Fibroblast of lung (primary cell): ENCODE data around the gene TNRC18. TPM values are rescaled to one million over a fixed set of nuclear protein-coding genes. Genes with fewer than 3 reads are reported as not detected.

Experiments
- DNase-seq, 2 donors: peaks; one replicate each; pipeline versions ENCODE4 v3.0.0 to v3.0.0-alpha.2; 2010; ENCODE audit warnings: low read depth in 2 of 2
- H2AFZ ChIP-seq: 2 replicates; pipeline ENCODE4 v1.5.1; 2012; ENCODE audit warnings: low read length, control low read depth, inconsistent platforms
- H3K27ac ChIP-seq: 2 replicates; pipeline ENCODE4 v1.5.1; 2011; ENCODE audit warnings: low read length, control low read depth; ENCODE audit not compliant: insufficient read depth
- H3K27me3 ChIP-seq: 2 replicates; pipeline ENCODE4 v1.5.1; 2011; ENCODE audit warnings: mild to moderate bottlenecking, low read length; ENCODE audit not compliant: control insufficient read depth, insufficient read depth
- H3K36me3 ChIP-seq: 2 replicates; pipeline ENCODE4 v1.5.1; 2011; ENCODE audit warnings: low read length; ENCODE audit not compliant: control insufficient read depth, insufficient read depth
- H3K4me1 ChIP-seq: 2 replicates; pipeline ENCODE4 v1.5.1; 2011; ENCODE audit warnings: low read length; ENCODE audit not compliant: control insufficient read depth, insufficient read depth; ENCODE audit errors: extremely low read depth
- H3K4me2 ChIP-seq: 2 replicates; pipeline ENCODE4 v1.5.1; 2011; ENCODE audit warnings: low read length, control low read depth; ENCODE audit not compliant: insufficient read depth; ENCODE audit errors: extremely low read depth
- H3K4me3 ChIP-seq, 4 experiments: fragments of 200-600 bp in 1 of 4; sonication (generic) in 1 of 4; replicated peaks in 1 of 4; 2 replicates each; pipeline ENCODE4 v1.5.1; 2011 to 2016; ENCODE audit warnings: low read length in 4 of 4, low read depth in 3 of 4, mild to moderate bottlenecking in 3 of 4, control low read depth in 2 of 4, inconsistent platforms in 1 of 4, mixed read lengths in 1 of 4; ENCODE audit not compliant: insufficient read depth in 1 of 4; ENCODE audit errors: control extremely low read depth in 1 of 4
- H3K79me2 ChIP-seq: 2 replicates; pipeline ENCODE4 v1.5.1; 2012; ENCODE audit warnings: mild to moderate bottlenecking, low read length, inconsistent platforms; ENCODE audit not compliant: control insufficient read depth, insufficient read depth
- H3K9ac ChIP-seq: 2 replicates; pipeline ENCODE4 v1.5.1; 2011; ENCODE audit warnings: mild to moderate bottlenecking, low read length, control low read depth; ENCODE audit not compliant: insufficient read depth
- H3K9me3 ChIP-seq: 2 replicates; pipeline ENCODE4 v1.5.1; 2012; ENCODE audit warnings: low read depth, low read length; ENCODE audit not compliant: control insufficient read depth, insufficient read depth
- H4K20me1 ChIP-seq: 2 replicates; pipeline ENCODE4 v1.5.1; 2011; ENCODE audit warnings: low read length; ENCODE audit not compliant: control insufficient read depth, insufficient read depth; ENCODE audit errors: extremely low read depth
- EZH2 ChIP-seq: IDR thresholded peaks from 2 replicates; pipeline ENCODE4 v1.5.1; 2012; ENCODE audit warnings: low read length, control low read depth, mild to moderate bottlenecking; ENCODE audit errors: missing control alignments
- polyA plus RNA-seq, 2 donors: library from polyadenylated mRNA; depleted of rRNA in 1 of 2; stranded (reverse) in 1 of 2; unstranded in 1 of 2; fragments of >200 nt; gene quantifications; 2 replicates each; pipeline ENCODE4 v1.2.1, GENCODE V29; 2011 to 2012; ENCODE audit warnings: missing spikeins in 1 of 2
- total RNA-seq: library from RNA; depleted of rRNA; stranded (reverse); fragments of >200 nt; gene quantifications from 2 replicates; pipeline ENCODE4 v1.2.1, GENCODE V29; 2014
- TF ChIP-seq, protein P1 (sequence below), 2 donors: IDR thresholded peaks in 1 of 2; conservative IDR thresholded peaks in 1 of 2; 1 replicate in 1 of 2; 2 replicates in 1 of 2; pipeline ENCODE4 v1.5.1; 2011 to 2012; ENCODE audit warnings: low read length in 2 of 2, control low read depth in 1 of 2, inconsistent platforms in 1 of 2, low read depth in 1 of 2, mild to moderate bottlenecking in 1 of 2

The TNRC18 gene
- total and polyA plus RNA-seq, 2 donors (not counting 1 experiment from before 2014, with no cell fraction given), result 19.7 to 38.5 TPM

DNA sequence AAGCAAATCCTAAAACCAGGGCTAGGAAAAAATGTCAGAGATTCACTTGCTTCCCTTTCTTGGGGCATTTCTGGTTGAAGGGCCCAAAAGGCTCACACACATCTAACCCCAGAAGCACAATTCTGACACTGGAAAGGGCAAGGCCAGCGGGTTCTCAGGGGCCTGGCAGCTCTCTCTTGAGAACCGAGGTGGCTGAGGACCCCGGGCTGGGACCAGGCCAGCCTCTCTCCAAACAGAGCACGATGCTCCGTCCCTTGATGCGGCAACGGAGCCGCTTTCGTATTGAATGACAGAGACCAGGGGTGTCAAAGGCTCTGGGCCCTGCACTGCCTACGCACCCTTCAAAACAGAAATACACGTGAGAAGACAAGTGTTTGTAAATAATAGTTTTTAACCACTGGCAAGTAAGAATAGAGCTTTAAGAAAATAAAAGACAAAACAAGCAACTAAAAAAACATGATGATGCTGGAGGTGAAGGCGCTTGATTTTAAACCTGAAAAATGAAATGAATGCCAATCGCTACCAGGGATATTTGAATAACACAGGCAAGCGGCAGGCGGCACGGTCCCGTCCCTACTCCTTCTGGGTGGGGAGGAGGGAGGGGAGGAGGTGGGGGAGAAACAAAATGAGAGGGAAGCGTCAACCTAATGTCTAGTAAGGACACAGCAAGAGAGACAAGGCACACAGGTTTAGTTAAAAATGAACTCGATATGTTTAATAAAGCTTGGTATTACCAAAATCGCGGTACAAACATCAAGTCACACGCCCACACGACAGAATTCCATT lies 72.8 kb downstream of the TNRC18 start:
- Histone ChIP-seq H3K4me3 (no peak overlapping the region), H2AFZ (no peak overlapping the region), H3K27me3 (no peaks in the 10 kb centered on the region), H3K79me2 (peaks cover 48% of the 10 kb centered on the region), H3K4me2 (no peak overlapping the region), H3K36me3 (peaks cover 8% of the 10 kb centered on the region), H3K9ac (no peak overlapping the region), H3K27ac (no peak overlapping the region), H3K4me1 (peaks cover 7% of the 10 kb centered on the region), H3K9me3 (no peaks in the 10 kb centered on the region), H4K20me1 (peaks cover 2% of the 10 kb centered on the region)
- TF ChIP-seq, protein P1, sequence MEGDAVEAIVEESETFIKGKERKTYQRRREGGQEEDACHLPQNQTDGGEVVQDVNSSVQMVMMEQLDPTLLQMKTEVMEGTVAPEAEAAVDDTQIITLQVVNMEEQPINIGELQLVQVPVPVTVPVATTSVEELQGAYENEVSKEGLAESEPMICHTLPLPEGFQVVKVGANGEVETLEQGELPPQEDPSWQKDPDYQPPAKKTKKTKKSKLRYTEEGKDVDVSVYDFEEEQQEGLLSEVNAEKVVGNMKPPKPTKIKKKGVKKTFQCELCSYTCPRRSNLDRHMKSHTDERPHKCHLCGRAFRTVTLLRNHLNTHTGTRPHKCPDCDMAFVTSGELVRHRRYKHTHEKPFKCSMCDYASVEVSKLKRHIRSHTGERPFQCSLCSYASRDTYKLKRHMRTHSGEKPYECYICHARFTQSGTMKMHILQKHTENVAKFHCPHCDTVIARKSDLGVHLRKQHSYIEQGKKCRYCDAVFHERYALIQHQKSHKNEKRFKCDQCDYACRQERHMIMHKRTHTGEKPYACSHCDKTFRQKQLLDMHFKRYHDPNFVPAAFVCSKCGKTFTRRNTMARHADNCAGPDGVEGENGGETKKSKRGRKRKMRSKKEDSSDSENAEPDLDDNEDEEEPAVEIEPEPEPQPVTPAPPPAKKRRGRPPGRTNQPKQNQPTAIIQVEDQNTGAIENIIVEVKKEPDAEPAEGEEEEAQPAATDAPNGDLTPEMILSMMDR (conservative IDR thresholded peaks at IDR 0.05 in 1 of 2, IDR thresholded peaks at IDR 0.05 in 1 of 2; ENCODE audit: low read depth in 1 of 2, low read length in 2 of 2), result no peak
- no peak for TF ChIP-seq EZH2
- DNase-seq, result no peak

DNA sequence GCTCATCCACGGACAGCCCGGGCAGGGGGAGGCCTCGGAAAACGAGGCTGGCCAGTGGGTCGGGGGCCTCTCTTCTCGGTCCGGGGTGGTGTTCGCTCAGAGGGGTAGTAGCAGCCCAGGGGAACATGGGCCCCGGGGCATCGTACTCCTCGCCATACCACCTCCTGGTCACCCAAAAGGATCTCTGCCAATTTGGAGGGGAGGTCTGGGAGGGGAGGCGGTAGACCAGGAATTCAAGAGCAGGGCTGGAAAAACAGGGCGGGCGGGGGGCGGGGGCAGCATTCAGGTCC lies 73.5 kb downstream of the TNRC18 start:
- no peak overlapping the region for H3K4me2 ChIP-seq
- DNase-seq, result no peak
- peaks cover 9% of the 10 kb centered on the region for H3K36me3 ChIP-seq
- H3K27ac ChIP-seq, result no peak overlapping the region
- H3K9me3 ChIP-seq, result no peaks in the 10 kb centered on the region
- no peak overlapping the region for H3K9ac ChIP-seq
- peaks cover 2% of the 10 kb centered on the region for H4K20me1 ChIP-seq
- peaks cover 7% of the 10 kb centered on the region for H3K4me1 ChIP-seq
- H2AFZ ChIP-seq, result no peak overlapping the region
- H3K27me3 ChIP-seq, result no peaks in the 10 kb centered on the region
- TF ChIP-seq, protein P1 (conservative IDR thresholded peaks at IDR 0.05 in 1 of 2, IDR thresholded peaks at IDR 0.05 in 1 of 2; ENCODE audit: low read depth in 1 of 2, low read length in 2 of 2), result no peak
- TF ChIP-seq EZH2, result no peak
- peaks cover 41% of the 10 kb centered on the region for H3K79me2 ChIP-seq
- no peak overlapping the region for H3K4me3 ChIP-seq

DNA sequence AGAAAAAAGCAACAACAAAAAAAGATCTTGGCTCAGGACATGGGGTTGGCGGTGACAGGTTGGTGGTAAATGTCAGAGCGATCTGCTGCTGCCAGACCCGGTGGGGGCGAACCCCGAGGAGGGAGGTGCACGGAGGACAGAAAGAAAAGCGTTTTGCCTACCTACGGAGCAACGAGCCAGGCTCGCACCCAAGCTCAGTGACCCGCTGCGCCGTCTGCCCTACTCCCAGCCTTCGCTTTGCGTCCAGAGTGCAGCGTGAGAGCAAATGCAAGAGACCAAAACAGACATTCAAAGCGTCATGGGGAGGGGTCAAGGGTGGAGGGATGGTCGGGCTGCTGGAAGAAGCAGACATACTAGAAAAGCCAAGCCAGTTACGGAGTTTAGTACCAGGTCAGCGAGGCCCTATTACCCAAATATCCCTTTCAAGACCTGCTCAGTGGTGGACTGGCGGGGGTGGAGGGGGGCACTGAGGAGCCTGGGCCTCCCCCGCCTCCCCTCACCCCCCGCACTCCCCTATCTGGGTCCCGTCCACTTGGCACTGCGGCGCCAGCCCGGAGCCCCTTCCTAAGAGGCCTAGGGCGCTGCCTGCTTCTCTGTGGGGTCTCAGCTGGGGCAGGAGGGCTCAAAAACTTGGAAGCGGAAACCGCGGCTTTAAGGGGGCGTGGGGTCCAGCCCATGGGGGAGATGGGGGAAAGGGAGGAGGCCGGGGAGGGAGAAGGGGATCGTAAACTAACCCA lies 74.0 kb downstream of the TNRC18 start:
- Histone ChIP-seq H3K4me3 (no peak overlapping the region), H3K36me3 (peaks cover 14% of the 10 kb centered on the region), H3K27me3 (no peaks in the 10 kb centered on the region), H3K9ac (no peak overlapping the region), H3K79me2 (peaks cover 36% of the 10 kb centered on the region), H3K9me3 (no peaks in the 10 kb centered on the region), H3K4me1 (peaks cover 2% of the 10 kb centered on the region), H4K20me1 (peaks cover 2% of the 10 kb centered on the region), H3K4me2 (no peak overlapping the region), H2AFZ (no peak overlapping the region), H3K27ac (no peak overlapping the region)
- DNase-seq, result no peak
- no peak for TF ChIP-seq EZH2
- TF ChIP-seq, protein P1 (conservative IDR thresholded peaks at IDR 0.05 in 1 of 2, IDR thresholded peaks at IDR 0.05 in 1 of 2; ENCODE audit: low read depth in 1 of 2, low read length in 2 of 2), result no peak
